ENCODE measurements around the gene FARSA. TPM values are rescaled to one million over a fixed set of nuclear protein-coding genes. Genes with fewer than 3 reads are reported as not detected.
A peak's percentile ranks its signal among the peaks of the same experiment; 100 is the strongest.

The FARSA gene
- total and polyA plus RNA-seq, 2 of the 13 experiments (the other 11 are each of a cell fraction or from before 2014, with no cell fraction given) = 25.9 to 72.0 TPM

DNA sequence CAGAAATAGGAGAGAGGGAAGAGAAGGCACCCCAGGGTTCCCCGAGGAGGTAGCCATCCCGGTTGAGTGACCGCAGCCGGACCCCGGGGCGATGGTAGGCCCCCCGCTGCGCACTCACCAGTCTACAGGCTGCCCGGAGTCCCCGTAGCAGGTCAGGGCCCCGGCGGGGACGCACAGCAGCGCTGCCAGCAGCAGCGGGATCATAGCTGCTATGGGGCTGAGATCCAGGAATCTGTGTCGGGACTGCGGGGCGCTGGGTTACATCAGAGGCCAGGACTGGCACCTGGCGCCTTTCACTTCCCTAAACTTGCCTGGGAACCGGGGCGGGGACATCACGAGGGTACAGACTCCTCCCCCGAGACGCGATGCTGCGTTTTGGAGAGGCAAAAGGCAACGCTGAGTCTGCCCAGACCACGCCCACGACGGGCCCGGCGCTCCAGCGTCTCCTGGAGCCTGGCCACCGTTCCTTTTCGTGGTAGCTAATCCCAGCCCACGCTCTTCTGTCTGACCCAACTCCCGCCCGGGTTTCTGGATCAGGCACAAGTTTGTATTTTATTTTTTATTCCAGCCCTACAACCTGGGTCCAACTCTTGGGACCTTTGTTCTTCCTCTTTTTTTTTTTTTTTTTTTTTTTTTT, 52.2 kb downstream of the FARSA start, which contains the start of gene DNASE2 (continued):
- TF ChIP-seq SOX13 (IDR thresholded peaks at IDR 0.05) = no peak
- no peak for TF ChIP-seq SOX13 (CRISPR knock-in tag; conservative IDR thresholded peaks at IDR 0.05 in 1 of 2, IDR thresholded peaks at IDR 0.05 in 1 of 2)
- TF ChIP-seq, protein P1, sequence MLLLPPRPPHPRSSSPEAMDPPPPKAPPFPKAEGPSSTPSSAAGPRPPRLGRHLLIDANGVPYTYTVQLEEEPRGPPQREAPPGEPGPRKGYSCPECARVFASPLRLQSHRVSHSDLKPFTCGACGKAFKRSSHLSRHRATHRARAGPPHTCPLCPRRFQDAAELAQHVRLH (CRISPR knock-in tag; IDR thresholded peaks at IDR 0.05; ENCODE audit: borderline replicate concordance, low read depth) = peak; percentile 42; the same call in 1 of the 2 replicates
- TF ChIP-seq KLF15 (CRISPR knock-in tag; IDR thresholded peaks at IDR 0.05; ENCODE audit: borderline replicate concordance) = 0 out of 2 replicates have a peak, but pooled peaks have one; percentile 55
- no peak for TF ChIP-seq HOXD1 (CRISPR knock-in tag; IDR thresholded peaks at IDR 0.05)
- TF ChIP-seq HNRNPLL (IDR thresholded peaks at IDR 0.05; ENCODE audit: low read depth, low read length, poor library complexity, severe bottlenecking) = peak; percentile 53
- TF ChIP-seq HCFC1 (IDR thresholded peaks at IDR 0.05; ENCODE audit: low read depth, low read length) = no peak
- TF ChIP-seq, protein P2, sequence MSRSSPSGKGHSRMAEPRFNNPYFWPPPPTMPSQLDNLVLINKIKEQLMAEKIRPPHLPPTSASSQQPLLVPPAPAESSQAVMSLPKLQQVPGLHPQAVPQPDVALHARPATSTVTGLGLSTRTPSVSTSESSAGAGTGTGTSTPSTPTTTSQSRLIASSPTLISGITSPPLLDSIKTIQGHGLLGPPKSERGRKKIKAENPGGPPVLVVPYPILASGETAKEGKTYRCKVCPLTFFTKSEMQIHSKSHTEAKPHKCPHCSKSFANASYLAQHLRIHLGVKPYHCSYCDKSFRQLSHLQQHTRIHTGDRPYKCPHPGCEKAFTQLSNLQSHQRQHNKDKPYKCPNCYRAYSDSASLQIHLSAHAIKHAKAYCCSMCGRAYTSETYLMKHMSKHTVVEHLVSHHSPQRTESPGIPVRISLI (CRISPR knock-in tag; IDR thresholded peaks at IDR 0.05; ENCODE audit: borderline replicate concordance) = peak; percentile 63; the same call in 1 of the 2 replicates
- no peak for TF ChIP-seq SMAD3 (CRISPR knock-in tag; IDR thresholded peaks at IDR 0.05)
- TF ChIP-seq SATB2 (CRISPR knock-in tag; IDR thresholded peaks at IDR 0.05) = no peak
- no peak for TF ChIP-seq TCF7 (IDR thresholded peaks at IDR 0.05; ENCODE audit: low read depth)
- no peak for TF ChIP-seq NFYC (CRISPR knock-in tag; IDR thresholded peaks at IDR 0.05)
- TF ChIP-seq ZNF674 (CRISPR knock-in tag; IDR thresholded peaks at IDR 0.05; ENCODE audit: low read depth) = no peak
- TF ChIP-seq MAF1 (CRISPR knock-in tag; IDR thresholded peaks at IDR 0.05; ENCODE audit: borderline replicate concordance) = no peak
- TF ChIP-seq, protein P3, sequence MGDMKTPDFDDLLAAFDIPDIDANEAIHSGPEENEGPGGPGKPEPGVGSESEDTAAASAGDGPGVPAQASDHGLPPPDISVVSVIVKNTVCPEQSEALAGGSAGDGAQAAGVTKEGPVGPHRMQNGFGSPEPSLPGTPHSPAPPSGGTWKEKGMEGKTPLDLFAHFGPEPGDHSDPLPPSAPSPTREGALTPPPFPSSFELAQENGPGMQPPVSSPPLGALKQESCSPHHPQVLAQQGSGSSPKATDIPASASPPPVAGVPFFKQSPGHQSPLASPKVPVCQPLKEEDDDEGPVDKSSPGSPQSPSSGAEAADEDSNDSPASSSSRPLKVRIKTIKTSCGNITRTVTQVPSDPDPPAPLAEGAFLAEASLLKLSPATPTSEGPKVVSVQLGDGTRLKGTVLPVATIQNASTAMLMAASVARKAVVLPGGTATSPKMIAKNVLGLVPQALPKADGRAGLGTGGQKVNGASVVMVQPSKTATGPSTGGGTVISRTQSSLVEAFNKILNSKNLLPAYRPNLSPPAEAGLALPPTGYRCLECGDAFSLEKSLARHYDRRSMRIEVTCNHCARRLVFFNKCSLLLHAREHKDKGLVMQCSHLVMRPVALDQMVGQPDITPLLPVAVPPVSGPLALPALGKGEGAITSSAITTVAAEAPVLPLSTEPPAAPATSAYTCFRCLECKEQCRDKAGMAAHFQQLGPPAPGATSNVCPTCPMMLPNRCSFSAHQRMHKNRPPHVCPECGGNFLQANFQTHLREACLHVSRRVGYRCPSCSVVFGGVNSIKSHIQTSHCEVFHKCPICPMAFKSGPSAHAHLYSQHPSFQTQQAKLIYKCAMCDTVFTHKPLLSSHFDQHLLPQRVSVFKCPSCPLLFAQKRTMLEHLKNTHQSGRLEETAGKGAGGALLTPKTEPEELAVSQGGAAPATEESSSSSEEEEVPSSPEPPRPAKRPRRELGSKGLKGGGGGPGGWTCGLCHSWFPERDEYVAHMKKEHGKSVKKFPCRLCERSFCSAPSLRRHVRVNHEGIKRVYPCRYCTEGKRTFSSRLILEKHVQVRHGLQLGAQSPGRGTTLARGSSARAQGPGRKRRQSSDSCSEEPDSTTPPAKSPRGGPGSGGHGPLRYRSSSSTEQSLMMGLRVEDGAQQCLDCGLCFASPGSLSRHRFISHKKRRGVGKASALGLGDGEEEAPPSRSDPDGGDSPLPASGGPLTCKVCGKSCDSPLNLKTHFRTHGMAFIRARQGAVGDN (CRISPR knock-in tag; IDR thresholded peaks at IDR 0.05) = peak; percentile 68
- TF ChIP-seq ZNF20 (CRISPR knock-in tag; IDR thresholded peaks at IDR 0.05) = no peak
- TF ChIP-seq RFXAP (CRISPR knock-in tag; IDR thresholded peaks at IDR 0.05; ENCODE audit: borderline replicate concordance) = no peak
- TF ChIP-seq SP5 (CRISPR knock-in tag; IDR thresholded peaks at IDR 0.05; ENCODE audit: borderline replicate concordance, low read depth) = peak; percentile 24; the same call in 1 of the 2 replicates
- TF ChIP-seq ZFYVE20 (CRISPR knock-in tag; IDR thresholded peaks at IDR 0.05; ENCODE audit: borderline replicate concordance, low read depth) = no peak
- no peak for TF ChIP-seq ZNF232 (CRISPR knock-in tag; IDR thresholded peaks at IDR 0.05; ENCODE audit: borderline replicate concordance)
- TF ChIP-seq, protein P4, sequence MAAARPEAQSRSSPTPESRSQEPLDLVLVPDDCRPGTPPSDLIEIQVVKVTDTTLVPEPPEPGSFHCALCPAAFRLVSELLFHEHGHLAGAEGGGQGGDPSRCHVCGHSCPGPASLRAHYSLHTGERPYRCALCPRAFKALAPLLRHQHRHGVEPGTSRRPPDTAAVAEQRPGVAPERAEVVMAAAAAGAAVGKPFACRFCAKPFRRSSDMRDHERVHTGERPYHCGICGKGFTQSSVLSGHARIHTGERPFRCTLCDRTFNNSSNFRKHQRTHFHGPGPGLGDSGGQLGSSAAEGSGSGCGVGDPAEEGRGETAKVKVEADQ (CRISPR knock-in tag; IDR thresholded peaks at IDR 0.05; ENCODE audit: borderline replicate concordance) = no peak
- TF ChIP-seq RBAK (CRISPR knock-in tag; IDR thresholded peaks at IDR 0.05) = no peak
- TF ChIP-seq YEATS2 (CRISPR knock-in tag; IDR thresholded peaks at IDR 0.05; ENCODE audit: borderline replicate concordance) = peak; percentile 47; the same call in 1 of the 2 replicates
- no peak for TF ChIP-seq NFRKB (IDR thresholded peaks at IDR 0.05)

Measured in HepG2 (cell line).